GM23248 (cell line): ENCODE results near the gene EXD3.

ENCODE experiments used
- EZH2 ChIP-seq: fragments of 200-600 bp; sonication (generic); IDR thresholded peaks from 2 replicates; pipeline ENCODE4 v1.6.1; 2018; ENCODE audit warnings: antibody characterized with exemption, mild to moderate bottlenecking; ENCODE audit not compliant: insufficient read depth, poor library complexity, severe bottlenecking
- EZH2phosphoT487 ChIP-seq: fragments of 200-600 bp; sonication (generic); IDR thresholded peaks from 2 replicates; pipeline ENCODE4 v1.6.1; 2018; ENCODE audit warnings: antibody characterized with exemption, moderate library complexity, mild to moderate bottlenecking, low read depth; ENCODE audit not compliant: insufficient read depth

GRCh38 chr9:137428311-137428630 is 5.3 kb upstream of the EXD3 start:
- TF ChIP-seq EZH2 (no peak), EZH2phosphoT487 (no peak)
